Hippocampal formation (tissue), 2 donors: Measurements from ENCODE around the gene PSMD1.
"Not testable (repeated sequence)": the region's sequence is repeated elsewhere in the genome, so short reads cannot be mapped to it uniquely, and the experiment has no call there.

Source experiments
- DNase-seq, 2 donors: peaks; one replicate each; lab custom pipeline; 2025; lab: John Stamatoyannopoulos, UW

PSMD1 gene

GRCh38 chr2:231117148-231117547 lies 60.5 kb downstream of the PSMD1 start:
- DNase-seq = no peak

DNA sequence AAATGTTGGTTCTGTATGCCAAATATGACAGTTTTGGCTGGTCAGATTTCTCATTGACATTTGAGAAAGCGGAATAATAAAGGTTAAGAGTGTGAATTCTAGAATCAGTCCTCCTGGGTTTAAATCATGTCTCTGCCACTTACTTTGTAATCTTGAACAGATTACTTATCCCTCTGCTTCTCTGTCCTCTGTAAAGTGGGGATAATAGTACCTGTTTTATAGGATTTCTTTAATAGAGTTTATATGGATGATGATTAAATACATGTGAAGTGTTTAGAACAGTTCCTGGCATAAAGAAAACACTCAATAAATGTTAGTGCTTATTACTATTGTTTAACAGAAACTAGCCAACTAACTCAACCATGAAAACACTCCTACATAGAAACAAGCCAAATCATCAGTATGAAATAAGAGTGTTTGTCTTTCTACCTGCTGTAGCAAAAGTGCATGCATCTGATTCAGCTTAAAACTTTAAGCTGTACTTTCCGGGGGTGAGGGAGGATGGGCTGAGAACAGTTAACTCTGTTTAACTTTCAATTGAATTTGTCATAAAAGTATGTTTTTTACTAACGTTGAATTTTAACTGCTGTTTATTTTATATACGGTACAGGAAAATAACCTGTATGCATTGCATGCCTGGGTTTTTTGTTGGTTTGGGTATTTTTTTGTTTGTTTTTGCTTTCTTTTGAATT lies 61.4 kb downstream of the PSMD1 start:
- DNase-seq = no peak

DNA sequence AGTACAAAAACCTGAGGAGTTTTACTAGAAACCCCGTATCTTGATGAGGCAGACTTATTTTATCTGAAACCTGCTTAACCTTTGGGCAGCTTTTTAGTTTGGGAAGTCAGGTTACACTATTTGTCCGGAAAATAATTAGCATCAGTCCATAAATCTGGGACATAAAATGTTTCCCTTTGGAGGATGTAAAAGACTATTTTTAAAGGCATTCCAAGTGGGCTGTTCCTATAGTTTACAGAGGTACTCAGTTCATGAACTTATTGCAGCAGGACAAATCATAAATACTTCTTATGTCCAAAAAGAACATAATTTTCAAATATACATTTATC lies 61.9 kb downstream of the PSMD1 start:
- no peak for DNase-seq

- DNase-seq = no peak
Measured at GRCh38 chr2:231123362-231123898, 66.8 kb downstream of the PSMD1 start.

DNA sequence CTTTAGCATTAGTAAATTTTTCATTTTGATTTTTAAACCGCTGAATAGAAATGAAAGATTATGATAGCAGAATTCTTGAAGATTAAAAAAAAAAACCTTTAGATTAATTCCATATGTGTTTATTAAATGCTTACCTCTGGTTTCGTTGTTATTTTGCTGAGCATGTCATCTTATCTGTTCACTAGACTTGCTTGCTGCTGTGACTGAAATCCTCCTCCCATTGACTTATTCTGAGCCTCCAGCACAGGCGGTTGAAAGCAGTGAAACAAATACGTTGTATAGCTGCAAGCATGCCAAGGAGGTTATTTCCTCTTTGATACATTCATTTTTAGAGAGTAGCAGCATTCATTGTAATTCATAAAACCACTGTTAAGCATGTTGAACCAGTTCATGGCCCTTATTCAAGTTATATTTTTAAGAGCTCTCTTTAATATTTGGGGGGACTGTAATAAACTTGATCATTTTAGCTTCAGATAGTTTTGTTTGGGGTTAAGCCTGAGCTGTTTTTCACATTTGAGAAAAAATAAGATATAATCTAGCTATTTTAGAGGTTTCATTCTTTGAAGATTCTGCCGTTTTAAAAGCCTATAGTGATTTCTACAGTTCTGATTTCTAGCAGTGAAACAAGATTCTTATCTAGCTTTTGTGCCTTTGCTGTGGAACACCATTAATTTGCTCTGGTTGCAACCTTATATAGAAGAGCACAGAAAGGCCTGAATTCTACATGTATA lies 68.3 kb downstream of the PSMD1 start, which contains the start of gene HTR2B:
Gene HTR2B, minus strand, starts transcription at position 205 of the 731 bp plus-strand sequence. CDS start 1,278 bp downstream, outside the sequence.
- DNase-seq = peak in 1 of 2 donors; percentile 30

GRCh38 chr2:231126123-231126522 lies 69.5 kb downstream of the PSMD1 start:
- DNase-seq = no peak

- no peak for DNase-seq
Measured at GRCh38 chr2:231127480-231127879, 70.8 kb downstream of the PSMD1 start.

DNA sequence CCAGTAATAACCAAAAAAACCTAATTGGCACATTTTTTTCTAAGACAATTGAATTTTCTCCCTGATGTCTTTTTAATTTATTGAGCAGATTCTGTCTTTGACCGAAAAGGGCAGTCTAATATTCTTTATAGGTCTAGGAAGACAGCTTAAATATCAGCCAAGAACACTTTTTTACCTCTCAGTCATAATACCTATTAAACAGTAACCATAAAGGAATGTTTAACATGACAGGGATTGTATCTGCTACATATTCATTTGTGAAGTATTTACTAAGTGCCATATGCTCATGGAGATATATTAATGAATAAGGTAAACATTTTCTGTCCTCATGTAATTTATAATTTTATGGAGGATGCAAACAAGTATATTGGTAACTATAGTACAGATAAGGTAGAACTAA lies 71.3 kb downstream of the PSMD1 start:
- DNase-seq = no peak

- no peak for DNase-seq
Measured at GRCh38 chr2:231128541-231128940, 71.9 kb downstream of the PSMD1 start.

GRCh38 chr2:231129216-231129615 lies 72.5 kb downstream of the PSMD1 start:
- no peak for DNase-seq

- no peak for DNase-seq
Measured at GRCh38 chr2:231130336-231131056, 73.8 kb downstream of the PSMD1 start.

DNA sequence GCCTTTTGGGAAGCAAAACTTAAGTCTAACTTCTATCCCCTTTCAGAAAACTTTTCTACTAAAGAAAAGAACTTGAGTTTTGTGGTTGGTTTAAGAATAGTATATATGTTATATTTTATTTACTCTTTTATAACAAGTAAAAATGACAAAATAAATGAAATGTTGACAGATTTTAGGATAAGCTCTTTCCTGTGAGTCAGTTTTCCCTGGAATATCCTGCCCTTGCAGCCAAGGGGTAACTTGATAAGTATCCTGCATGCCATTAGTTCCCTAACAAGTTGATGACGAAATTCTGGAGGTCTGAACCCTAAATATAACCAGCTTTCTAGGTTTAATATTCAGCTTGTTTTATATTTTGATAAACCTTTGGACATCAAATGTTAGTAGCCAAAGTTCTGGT lies 75.5 kb downstream of the PSMD1 start:
- no peak for DNase-seq

DNA sequence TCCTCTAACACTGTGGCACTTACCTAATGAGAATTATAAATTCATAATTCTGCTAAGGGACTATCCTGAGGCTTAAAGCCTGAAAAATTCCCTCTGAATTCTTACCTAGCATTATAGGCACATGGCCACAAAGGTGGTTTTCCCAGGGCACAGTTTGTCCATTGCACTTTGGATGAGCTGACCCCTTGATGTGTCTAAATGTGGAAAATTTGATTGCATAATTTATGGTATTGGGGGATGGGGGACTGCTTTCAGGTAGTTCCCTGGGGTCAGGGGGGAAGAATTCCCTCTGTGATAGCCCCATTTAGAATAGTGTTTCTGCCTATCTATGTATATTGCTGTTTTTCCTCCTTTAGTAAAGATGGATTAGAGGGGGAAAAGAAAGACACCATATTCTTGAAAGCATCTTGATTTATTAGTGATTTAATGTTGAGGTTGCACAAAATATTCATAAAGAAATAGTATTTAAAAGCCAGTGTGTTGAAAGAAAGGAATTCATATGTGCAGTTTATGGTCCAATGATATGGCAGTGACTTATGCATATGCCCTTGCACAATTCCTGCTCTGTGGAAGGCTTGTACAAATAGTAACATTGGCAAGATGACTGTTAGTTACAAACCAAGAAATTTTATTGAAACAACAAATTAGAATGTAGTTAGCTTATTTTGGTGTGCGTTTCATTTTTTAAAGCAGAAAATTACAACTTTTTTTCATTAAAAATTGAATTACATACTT lies 76.9 kb downstream of the PSMD1 start:
- no peak for DNase-seq

DNA sequence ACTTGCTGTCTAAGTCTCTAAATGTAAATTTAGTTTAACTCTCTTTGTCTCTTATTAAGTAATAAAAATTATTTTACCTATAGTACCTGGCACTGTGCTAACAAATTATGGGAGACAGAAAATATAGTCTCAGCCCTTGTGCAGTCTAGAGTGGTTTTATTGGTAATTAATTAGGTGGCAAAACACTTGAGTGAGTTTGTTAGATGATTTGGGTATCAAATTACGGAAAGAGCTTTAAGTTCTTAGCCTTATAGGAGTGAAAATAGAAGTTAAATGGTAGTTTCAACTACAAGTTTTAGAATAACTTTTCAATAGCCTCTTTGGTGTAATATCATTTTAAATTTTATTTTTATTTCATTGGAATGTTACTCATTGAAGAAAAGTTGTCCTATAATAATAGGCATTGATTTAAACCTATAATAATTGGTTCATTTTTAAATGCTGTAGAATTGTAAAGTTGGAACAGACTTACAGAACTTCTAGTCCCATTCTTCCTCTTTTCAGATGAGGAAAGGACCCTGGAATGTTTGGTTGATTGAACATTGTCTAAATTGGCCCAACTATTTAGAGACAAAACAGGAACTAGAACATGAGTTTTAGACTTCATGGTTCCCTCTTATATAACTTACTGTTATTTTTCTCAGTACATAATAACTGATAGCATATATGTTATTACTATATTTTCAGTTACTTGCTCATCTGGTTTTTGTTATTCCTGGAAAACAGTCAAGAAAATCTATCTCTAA lies 78.4 kb downstream of the PSMD1 start:
- no peak for DNase-seq

DNA sequence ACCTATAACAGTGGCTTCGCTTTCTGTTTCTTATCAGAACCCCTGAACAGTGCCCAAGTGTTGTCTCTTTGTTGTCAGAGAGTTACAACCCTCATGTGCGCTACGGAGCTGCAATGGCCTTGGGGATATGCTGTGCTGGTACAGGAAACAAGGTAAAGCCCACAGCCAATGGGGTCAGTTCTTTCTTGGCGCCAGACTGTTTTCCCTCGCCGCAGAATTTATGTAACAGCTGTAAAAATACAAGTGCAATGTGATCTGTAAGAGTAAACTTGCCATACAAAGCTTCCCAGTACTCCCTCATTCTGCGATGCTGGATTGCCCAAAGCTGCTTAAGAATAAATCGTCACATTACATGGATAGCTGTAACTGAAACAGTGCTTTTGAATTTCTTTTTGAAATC lies 82.0 kb downstream of the PSMD1 start:
- DNase-seq = no peak

GRCh38 chr2:231139796-231140195 lies 83.1 kb downstream of the PSMD1 start:
- DNase-seq = no peak

- DNase-seq = not testable (repeated sequence)
Measured at GRCh38 chr2:231140808-231141207, 84.1 kb downstream of the PSMD1 start.

DNA sequence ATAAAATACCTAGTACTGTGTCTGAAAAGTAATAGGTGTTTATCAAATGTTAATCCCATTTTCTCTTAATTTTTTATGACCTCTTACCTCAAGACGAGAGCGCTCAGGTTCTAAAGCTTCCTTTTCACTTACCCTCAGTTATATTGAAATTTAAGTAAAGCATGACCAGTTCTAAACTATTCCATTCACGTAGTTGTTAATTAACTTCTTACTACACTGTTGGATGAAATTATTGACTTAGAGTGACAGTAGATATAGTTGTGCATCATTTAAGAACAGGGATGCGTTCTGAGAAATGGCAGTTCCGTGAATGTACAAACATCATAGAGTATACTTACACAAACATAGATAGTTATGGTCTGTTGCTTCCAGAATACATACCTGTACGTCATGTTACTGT lies 88.2 kb downstream of the PSMD1 start:
- DNase-seq = no peak

DNA sequence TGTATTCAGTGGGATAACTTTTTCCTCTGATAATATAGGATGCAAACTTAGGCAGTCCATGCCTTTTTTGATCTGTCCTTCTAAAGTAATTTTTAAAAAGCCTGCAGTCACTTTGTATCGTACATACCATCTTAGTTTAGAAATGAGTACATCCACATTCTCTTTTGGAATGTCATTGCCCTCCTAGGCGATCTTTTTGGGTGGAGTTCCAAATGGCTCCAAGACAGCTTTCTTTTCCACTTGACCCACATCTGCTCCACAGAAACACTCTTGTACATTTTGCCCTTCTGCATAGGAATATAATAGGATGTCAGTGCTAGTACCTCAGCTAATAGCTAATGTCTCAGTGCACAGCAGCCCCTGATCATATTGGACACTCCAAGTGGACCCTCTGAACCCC lies 90.0 kb downstream of the PSMD1 start:
- no peak for DNase-seq

DNA sequence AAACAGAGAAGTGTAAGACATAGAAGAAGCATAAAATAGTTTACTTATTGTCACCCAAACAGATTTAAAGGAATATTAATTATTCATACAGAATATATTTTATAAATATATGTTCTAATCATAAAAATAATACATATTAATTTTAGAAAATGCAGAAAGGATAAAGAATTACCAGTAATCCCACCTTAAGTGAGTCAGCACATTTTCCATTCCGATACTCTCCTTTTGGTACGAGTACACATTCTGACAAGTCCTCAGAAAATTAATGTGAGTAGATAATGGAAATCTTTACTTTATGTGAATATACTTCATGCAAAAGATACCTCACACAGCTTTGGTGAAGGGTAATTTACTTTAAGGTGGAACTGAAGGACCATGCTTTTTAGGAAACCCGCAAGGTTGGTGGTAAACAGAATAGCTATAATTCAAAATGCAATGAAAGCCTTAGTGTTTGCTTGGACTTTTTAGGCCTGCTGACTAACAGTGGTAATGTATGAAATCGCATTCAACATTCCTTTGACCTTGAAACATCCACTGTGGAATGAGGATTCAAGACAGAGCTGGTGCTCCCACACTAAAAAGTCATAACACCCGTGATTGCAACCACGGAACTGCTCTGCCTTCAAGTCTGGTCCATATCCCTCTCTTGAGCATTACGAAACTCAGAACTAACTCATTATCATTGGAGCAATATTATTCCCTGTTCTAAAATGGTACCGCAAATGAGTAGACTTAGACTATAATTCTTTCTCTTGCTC lies 96.3 kb downstream of the PSMD1 start:
- DNase-seq = no peak

- DNase-seq = no peak
Measured at GRCh38 chr2:231159306-231159705, 102.6 kb downstream of the PSMD1 start.
